SK-N-MC (cell line): ENCODE measurements around the gene STH.

Experiments used
- DNase-seq: peaks from one replicate; pipeline ENCODE4 v3.0.0-alpha.2; 2011; ENCODE audit warnings: low read depth, low spot score
- H3K27ac ChIP-seq: fragments of 200-600 bp; sonication (generic); 2 replicates; pipeline ENCODE4 v1.5.1; 2016; ENCODE audit warnings: mixed run types
- H3K36me3 ChIP-seq: fragments of 200-600 bp; sonication (generic); 2 replicates; pipeline ENCODE4 v1.6.1; 2017; ENCODE audit warnings: antibody characterized with exemption, low read length, mixed read lengths; ENCODE audit not compliant: insufficient read depth
- H3K4me3 ChIP-seq: fragments of 200-600 bp; sonication (generic); 2 replicates; pipeline ENCODE4 v1.5.1; 2016
- H3K9ac ChIP-seq: fragments of 200-600 bp; sonication (generic); 2 replicates; pipeline ENCODE4 v1.8.0; 2017; ENCODE audit warnings: mixed run types, mixed read lengths; ENCODE audit not compliant: insufficient read length
- H3K9me3 ChIP-seq: fragments of 200-600 bp; sonication (generic); 2 replicates; pipeline ENCODE4 v1.6.1; 2017; ENCODE audit warnings: low read depth, mild to moderate bottlenecking, antibody characterized with exemption, low read length, moderate library complexity, mixed read lengths
- EZH2 ChIP-seq: fragments of 200-600 bp; sonication (generic); IDR thresholded peaks from one replicate; pipeline ENCODE4 v1.6.1; 2017; ENCODE audit warnings: antibody characterized with exemption
- FOXP2 ChIP-seq: optimal IDR thresholded peaks from 2 replicates; pipeline ENCODE3; 2011; ENCODE audit warnings: mild to moderate bottlenecking, moderate library complexity; ENCODE audit not compliant: insufficient read depth; ENCODE audit errors: extremely low read length, control extremely low read depth
- POLR2AphosphoS5 ChIP-seq: IDR thresholded peaks from 2 replicates; pipeline ENCODE4 v1.6.1; 2012; ENCODE audit warnings: mild to moderate bottlenecking, low read depth, low read length, borderline replicate concordance

Gene STH

DNA sequence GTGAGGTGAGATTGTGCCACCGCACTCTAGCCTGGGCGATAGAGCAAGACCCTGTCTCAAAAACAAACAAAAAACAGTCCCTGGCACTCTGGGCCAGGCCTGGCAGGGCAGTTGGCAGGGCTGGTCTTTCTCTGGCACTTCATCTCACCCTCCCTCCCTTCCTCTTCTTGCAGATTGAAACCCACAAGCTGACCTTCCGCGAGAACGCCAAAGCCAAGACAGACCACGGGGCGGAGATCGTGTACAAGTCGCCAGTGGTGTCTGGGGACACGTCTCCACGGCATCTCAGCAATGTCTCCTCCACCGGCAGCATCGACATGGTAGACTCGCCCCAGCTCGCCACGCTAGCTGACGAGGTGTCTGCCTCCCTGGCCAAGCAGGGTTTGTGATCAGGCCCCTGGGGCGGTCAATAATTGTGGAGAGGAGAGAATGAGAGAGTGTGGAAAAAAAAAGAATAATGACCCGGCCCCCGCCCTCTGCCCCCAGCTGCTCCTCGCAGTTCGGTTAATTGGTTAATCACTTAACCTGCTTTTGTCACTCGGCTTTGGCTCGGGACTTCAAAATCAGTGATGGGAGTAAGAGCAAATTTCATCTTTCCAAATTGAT is 24.8 kb downstream of the STH start:
- peaks cover 19% of the 10 kb centered on the region for H3K36me3 ChIP-seq
- peak overlapping the region; percentile 31; the same call in 1 of the 2 replicates for H3K27ac ChIP-seq
- H3K9me3 ChIP-seq, result no peaks in the 10 kb centered on the region
- DNase-seq, result no peak
- H3K4me3 ChIP-seq, result no peak overlapping the region
- TF ChIP-seq EZH2 (no peak), FOXP2 (no peak), POLR2AphosphoS5 (no peak)
- H3K9ac ChIP-seq, result no peak overlapping the region

DNA sequence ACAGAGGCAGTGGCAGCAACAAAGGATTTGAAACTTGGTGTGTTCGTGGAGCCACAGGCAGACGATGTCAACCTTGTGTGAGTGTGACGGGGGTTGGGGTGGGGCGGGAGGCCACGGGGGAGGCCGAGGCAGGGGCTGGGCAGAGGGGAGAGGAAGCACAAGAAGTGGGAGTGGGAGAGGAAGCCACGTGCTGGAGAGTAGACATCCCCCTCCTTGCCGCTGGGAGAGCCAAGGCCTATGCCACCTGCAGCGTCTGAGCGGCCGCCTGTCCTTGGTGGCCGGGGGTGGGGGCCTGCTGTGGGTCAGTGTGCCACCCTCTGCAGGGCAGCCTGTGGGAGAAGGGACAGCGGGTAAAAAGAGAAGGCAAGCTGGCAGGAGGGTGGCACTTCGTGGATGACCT is 25.5 kb downstream of the STH start:
- no peak overlapping the region for H3K9ac ChIP-seq
- peak overlapping the region; percentile 31; the same call in 1 of the 2 replicates for H3K27ac ChIP-seq
- TF ChIP-seq FOXP2, result no peak
- no peak for TF ChIP-seq POLR2AphosphoS5
- no peak for TF ChIP-seq EZH2
- DNase-seq, result no peak
- peaks cover 19% of the 10 kb centered on the region for H3K36me3 ChIP-seq
- no peaks in the 10 kb centered on the region for H3K9me3 ChIP-seq
- H3K4me3 ChIP-seq, result no peak overlapping the region

DNA sequence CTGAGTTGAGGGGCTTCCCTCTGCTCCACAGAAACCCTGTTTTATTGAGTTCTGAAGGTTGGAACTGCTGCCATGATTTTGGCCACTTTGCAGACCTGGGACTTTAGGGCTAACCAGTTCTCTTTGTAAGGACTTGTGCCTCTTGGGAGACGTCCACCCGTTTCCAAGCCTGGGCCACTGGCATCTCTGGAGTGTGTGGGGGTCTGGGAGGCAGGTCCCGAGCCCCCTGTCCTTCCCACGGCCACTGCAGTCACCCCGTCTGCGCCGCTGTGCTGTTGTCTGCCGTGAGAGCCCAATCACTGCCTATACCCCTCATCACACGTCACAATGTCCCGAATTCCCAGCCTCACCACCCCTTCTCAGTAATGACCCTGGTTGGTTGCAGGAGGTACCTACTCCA is 26.0 kb downstream of the STH start:
- Histone ChIP-seq H3K27ac (no peak overlapping the region), H3K4me3 (no peak overlapping the region), H3K9me3 (no peaks in the 10 kb centered on the region), H3K9ac (no peak overlapping the region), H3K36me3 (peaks cover 19% of the 10 kb centered on the region)
- DNase-seq, result no peak
- TF ChIP-seq FOXP2 (no peak), POLR2AphosphoS5 (no peak), EZH2 (no peak)

DNA sequence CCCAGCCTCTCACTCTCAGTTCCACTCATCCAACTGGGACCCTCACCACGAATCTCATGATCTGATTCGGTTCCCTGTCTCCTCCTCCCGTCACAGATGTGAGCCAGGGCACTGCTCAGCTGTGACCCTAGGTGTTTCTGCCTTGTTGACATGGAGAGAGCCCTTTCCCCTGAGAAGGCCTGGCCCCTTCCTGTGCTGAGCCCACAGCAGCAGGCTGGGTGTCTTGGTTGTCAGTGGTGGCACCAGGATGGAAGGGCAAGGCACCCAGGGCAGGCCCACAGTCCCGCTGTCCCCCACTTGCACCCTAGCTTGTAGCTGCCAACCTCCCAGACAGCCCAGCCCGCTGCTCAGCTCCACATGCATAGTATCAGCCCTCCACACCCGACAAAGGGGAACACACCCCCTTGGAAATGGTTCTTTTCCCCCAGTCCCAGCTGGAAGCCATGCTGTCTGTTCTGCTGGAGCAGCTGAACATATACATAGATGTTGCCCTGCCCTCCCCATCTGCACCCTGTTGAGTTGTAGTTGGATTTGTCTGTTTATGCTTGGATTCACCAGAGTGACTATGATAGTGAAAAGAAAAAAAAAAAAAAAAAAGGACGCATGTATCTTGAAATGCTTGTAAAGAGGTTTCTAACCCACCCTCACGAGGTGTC is 26.6 kb downstream of the STH start:
- no peaks in the 10 kb centered on the region for H3K9me3 ChIP-seq
- no peak overlapping the region for H3K9ac ChIP-seq
- H3K27ac ChIP-seq, result peak overlapping the region; percentile 82
- no peak overlapping the region for H3K4me3 ChIP-seq
- no peak for TF ChIP-seq EZH2
- TF ChIP-seq POLR2AphosphoS5, result no peak
- TF ChIP-seq FOXP2, result no peak
- DNase-seq, result no peak
- peaks cover 25% of the 10 kb centered on the region for H3K36me3 ChIP-seq

DNA sequence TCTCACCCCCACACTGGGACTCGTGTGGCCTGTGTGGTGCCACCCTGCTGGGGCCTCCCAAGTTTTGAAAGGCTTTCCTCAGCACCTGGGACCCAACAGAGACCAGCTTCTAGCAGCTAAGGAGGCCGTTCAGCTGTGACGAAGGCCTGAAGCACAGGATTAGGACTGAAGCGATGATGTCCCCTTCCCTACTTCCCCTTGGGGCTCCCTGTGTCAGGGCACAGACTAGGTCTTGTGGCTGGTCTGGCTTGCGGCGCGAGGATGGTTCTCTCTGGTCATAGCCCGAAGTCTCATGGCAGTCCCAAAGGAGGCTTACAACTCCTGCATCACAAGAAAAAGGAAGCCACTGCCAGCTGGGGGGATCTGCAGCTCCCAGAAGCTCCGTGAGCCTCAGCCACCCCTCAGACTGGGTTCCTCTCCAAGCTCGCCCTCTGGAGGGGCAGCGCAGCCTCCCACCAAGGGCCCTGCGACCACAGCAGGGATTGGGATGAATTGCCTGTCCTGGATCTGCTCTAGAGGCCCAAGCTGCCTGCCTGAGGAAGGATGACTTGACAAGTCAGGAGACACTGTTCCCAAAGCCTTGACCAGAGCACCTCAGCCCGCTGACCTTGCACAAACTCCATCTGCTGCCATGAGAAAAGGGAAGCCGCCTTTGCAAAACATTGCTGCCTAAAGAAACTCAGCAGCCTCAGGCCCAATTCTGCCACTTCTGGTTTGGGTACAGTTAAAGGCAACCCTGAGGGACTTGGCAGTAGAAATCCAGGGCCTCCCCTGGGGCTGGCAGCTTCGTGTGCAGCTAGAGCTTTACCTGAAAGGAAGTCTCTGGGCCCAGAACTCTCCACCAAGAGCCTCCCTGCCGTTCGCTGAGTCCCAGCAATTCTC is 27.4 kb downstream of the STH start:
- no peak overlapping the region for H3K4me3 ChIP-seq
- peaks cover 32% of the 10 kb centered on the region for H3K36me3 ChIP-seq
- no peaks in the 10 kb centered on the region for H3K9me3 ChIP-seq
- no peak overlapping the region for H3K9ac ChIP-seq
- TF ChIP-seq FOXP2 (no peak), EZH2 (no peak), POLR2AphosphoS5 (no peak)
- DNase-seq, result no peak
- H3K27ac ChIP-seq, result peak overlapping the region; percentile 82

DNA sequence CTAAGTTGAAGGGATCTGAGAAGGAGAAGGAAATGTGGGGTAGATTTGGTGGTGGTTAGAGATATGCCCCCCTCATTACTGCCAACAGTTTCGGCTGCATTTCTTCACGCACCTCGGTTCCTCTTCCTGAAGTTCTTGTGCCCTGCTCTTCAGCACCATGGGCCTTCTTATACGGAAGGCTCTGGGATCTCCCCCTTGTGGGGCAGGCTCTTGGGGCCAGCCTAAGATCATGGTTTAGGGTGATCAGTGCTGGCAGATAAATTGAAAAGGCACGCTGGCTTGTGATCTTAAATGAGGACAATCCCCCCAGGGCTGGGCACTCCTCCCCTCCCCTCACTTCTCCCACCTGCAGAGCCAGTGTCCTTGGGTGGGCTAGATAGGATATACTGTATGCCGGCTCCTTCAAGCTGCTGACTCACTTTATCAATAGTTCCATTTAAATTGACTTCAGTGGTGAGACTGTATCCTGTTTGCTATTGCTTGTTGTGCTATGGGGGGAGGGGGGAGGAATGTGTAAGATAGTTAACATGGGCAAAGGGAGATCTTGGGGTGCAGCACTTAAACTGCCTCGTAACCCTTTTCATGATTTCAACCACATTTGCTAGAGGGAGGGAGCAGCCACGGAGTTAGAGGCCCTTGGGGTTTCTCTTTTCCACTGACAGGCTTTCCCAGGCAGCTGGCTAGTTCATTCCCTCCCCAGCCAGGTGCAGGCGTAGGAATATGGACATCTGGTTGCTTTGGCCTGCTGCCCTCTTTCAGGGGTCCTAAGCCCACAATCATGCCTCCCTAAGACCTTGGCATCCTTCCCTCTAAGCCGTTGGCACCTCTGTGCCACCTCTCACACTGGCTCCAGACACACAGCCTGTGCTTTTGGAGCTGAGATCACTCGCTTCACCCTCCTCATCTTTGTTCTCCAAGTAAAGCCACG is 28.3 kb downstream of the STH start:
- Histone ChIP-seq H3K36me3 (peaks cover 41% of the 10 kb centered on the region), H3K4me3 (no peak overlapping the region), H3K9ac (no peak overlapping the region), H3K9me3 (no peaks in the 10 kb centered on the region), H3K27ac (peak overlapping the region; percentile 82)
- no peak for DNase-seq
- no peak for TF ChIP-seq EZH2
- no peak for TF ChIP-seq FOXP2
- peak; percentile 12 for TF ChIP-seq POLR2AphosphoS5

DNA sequence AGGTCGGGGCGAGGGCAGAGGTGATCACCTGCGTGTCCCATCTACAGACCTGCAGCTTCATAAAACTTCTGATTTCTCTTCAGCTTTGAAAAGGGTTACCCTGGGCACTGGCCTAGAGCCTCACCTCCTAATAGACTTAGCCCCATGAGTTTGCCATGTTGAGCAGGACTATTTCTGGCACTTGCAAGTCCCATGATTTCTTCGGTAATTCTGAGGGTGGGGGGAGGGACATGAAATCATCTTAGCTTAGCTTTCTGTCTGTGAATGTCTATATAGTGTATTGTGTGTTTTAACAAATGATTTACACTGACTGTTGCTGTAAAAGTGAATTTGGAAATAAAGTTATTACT is 28.9 kb downstream of the STH start:
- no peak for TF ChIP-seq EZH2
- no peak; the same call in 1 of the 2 replicates for TF ChIP-seq POLR2AphosphoS5
- no peak for TF ChIP-seq FOXP2
- Histone ChIP-seq H3K27ac (peak overlapping the region; percentile 82), H3K36me3 (peaks cover 47% of the 10 kb centered on the region), H3K4me3 (no peak overlapping the region), H3K9me3 (no peaks in the 10 kb centered on the region), H3K9ac (no peak overlapping the region)
- DNase-seq, result no peak

DNA sequence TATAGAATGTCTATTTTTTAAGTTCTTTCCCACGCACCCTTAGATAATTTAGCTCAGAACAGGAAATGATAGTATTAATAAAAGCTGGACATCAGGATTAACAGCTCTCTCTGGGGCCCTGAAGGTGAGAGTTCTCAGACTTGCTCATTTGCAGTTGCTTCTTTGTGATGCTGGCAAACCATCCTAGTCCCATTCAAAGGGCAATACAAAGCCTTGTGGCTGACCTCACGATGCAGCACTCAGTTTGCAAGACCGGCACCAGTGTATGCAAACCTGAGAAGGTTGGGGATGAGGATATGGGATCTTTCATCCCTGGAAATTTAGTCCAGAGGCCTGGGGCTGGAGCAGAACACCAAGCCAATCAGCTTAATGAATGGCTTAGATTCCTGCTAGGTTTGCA is 29.3 kb downstream of the STH start:
- H3K4me3 ChIP-seq, result no peak overlapping the region

More for the DNA sequence above, 29.3 kb downstream of the STH start:
- Histone ChIP-seq H3K27ac (peak overlapping the region; percentile 82), H3K36me3 (peaks cover 48% of the 10 kb centered on the region), H3K9me3 (no peaks in the 10 kb centered on the region), H3K9ac (no peak overlapping the region)
- TF ChIP-seq FOXP2 (no peak), EZH2 (no peak), POLR2AphosphoS5 (no peak)
- no peak for DNase-seq
